Measurements from ENCODE around the gene ELN. TPM values are rescaled to one million over a fixed set of nuclear protein-coding genes. Genes with fewer than 3 reads are reported as not detected.

ELN gene
- total RNA-seq, 1 experiment from 2014 or later, result not detected

DNA sequence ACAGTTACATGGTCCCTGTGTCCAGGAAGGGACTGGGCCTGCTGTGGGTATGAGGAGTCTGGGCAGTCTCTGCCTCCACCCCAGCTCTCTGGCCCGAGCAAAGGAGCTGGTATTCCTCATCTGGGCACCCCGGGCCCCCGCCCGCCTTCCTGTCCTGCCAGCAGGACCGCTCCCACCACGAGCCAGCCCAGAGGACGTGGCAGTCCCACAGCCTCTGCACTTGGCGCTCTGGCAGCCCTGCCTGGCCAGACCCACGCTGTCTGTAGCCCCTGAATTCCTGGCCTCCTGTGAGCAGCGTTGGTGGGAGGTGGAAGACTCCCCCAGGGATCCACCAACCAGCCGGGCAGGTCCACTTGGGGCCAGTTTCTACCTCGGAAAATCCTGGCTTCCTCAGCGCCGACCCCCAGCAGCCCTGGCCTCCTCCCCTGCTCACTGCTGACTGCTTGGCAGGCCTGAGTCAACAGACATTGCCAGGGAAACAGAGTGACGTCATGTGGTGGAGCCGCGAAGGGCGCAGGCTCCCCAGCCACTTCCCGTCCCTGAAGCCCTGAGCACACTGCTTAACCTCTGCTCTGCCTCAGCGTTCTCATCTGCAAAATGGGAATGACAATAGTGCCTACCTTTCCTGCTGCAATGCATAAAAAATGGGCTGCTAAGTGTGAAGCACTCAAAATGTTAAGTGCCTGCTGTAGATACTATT is 34.0 kb downstream of the ELN start:
- peak; percentile 99 for DNase-seq (ENCODE audit: low spot score)

DNA sequence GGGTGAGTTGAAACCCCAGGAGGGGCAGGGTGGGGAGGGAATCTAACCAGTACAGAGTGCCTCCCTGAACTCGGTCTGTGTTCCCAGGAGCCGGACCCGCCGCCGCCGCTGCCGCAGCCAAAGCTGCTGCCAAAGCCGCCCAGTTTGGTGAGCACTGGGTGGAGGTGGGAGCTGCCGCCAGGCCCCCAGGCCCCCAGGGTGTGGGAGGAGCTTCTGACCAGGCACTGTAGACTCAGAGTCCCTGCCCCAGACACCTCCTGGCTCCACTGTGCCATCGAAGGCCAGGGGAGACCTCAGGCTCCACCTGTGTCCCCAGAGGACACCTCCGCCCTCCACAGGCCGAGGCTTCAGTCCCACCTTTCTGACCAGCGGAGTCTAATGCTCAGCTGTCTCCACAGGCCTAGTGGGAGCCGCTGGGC is 35.3 kb downstream of the ELN start:
- DNase-seq (ENCODE audit: low spot score), result no peak

DNA sequence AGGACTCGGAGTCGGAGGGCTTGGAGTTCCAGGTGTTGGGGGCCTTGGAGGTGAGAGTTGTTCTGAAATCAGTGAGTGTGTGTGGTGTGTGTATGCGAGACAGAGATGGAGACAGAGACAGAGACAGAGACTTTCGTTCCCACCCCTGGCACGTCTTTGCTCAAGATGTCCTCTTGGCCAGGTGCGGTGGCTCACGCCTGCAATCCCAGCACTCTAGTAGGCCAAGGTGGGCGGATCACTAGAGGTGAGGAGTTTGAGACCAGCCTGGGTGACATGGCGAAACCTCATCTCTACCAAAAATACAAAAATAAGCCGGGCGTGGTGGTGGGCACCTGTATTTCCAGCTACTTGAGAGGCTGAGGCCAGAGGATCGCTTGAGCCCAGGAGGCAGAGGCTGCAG is 35.7 kb downstream of the ELN start:
- DNase-seq (ENCODE audit: low spot score), result no peak

DNA sequence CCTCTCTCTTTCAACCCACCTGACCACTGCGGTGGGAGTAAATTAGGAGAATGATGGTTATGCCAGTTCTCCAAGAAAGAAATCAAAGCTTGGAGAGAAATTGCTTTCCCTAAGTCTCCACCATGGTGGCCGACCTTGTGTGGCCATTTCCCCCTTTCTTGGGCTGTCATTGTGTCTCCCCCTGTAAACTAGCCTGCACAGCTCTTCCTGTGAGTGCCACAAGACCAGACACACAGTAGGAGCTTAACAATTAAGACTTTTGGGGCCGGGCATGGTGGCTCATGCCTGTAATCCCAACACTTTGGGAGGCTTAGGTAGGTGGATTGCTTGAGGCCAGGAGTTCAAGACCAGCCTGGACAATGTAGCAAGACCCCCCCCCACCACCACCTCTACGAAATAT is 36.7 kb downstream of the ELN start:
- DNase-seq (ENCODE audit: low spot score), result no peak

DNA sequence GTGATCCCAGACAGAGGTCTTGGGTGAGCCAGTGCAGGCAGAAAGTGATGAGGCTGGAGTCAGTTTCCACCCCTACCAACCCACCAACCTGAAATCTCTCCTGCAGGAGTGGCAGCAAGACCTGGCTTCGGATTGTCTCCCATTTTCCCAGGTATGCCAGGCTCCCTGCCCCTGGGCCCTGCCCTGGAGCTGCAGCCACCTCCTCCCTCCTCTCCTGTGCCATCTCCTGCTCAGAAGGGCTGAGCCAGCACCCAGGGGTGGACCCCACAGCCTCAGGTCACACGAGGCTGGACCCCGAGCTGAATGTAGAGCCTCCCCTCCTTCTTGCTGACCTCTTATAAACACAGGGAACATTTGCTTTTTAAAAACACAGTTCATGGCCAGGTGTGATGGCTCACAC is 38.7 kb downstream of the ELN start:
- no peak for DNase-seq (ENCODE audit: low spot score)

DNA sequence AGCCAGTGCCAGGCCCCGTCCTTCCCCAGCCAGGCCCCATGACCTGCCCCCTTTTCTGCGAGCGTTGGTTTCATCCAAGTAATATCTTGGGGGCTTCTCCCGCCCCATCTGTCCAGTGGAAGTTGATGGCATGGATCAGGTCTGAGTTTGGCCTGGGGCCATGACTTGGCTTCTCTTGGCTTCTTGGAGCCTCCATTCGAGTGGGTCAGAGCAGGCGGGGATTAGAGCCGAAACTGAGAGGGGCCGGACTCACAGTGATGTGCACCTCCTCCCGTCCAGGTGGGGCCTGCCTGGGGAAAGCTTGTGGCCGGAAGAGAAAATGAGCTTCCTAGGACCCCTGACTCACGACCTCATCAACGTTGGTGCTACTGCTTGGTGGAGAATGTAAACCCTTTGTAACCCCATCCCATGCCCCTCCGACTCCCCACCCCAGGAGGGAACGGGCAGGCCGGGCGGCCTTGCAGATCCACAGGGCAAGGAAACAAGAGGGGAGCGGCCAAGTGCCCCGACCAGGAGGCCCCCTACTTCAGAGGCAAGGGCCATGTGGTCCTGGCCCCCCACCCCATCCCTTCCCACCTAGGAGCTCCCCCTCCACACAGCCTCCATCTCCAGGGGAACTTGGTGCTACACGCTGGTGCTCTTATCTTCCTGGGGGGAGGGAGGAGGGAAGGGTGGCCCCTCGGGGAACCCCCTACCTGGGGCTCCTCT is 40.6 kb downstream of the ELN start:
- DNase-seq (ENCODE audit: low spot score), result no peak

DNA sequence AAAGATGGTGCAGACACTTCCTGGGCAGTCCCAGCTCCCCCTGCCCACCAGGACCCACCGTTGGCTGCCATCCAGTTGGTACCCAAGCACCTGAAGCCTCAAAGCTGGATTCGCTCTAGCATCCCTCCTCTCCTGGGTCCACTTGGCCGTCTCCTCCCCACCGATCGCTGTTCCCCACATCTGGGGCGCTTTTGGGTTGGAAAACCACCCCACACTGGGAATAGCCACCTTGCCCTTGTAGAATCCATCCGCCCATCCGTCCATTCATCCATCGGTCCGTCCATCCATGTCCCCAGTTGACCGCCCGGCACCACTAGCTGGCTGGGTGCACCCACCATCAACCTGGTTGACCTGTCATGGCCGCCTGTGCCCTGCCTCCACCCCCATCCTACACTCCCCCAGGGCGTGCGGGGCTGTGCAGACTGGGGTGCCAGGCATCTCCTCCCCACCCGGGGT is 41.1 kb downstream of the ELN start:
- no peak for DNase-seq (ENCODE audit: low spot score)

DNA sequence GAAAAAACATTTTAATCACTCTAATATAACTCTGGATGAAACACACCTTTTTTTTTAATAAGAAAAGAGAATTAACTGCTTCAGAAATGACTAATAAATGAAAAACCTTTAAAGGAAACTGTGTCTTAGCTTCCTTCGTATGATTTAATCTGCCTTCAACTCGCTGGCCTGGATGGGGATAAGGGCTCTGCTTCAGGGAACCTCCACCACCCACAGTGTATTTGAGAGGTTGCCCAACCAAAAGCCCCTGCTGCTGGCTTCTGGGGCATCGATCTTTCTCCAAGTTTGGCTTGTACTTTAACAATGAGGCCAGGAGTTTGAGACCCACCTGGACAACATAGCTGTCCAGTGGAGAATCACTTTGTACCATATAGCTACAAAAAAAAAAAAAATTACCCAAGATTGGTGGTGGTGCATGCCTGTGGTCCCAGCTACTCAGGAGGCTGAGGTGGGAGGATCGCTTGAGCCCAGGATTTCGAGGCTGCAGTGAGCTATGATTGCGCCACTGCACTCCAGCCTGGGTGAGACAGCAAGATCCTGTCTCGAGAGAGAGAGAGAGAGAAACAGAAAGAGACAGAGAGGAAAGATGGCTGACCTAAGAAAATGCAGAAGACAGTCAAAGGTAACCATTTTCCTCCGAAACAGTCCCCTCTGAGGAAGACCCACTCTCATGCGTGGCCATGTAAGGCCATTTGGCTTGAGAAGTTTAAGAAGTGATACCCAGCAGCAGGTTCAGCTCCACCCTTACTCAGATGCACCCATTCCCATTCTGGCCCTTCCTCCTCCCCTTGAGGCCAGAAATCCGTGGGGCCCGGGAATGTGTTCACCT is 42.0 kb downstream of the ELN start:
- DNase-seq (ENCODE audit: low spot score), result no peak

DNA sequence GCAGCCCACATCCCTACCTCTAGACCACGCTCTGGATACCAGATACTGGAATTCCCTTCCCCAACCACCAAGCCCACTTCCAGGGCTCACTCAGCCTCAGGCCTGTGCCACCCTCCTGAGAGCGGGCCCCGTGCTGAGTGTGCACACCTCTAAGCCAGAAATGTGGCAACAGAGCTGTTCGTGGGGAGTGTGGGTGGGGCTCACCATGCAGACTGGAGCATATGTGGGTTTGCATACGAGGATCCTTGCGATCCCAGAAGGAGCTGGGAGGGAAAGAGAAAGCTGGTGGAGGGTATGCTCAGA is 42.6 kb downstream of the ELN start:
- DNase-seq (ENCODE audit: low spot score), result no peak

DNA sequence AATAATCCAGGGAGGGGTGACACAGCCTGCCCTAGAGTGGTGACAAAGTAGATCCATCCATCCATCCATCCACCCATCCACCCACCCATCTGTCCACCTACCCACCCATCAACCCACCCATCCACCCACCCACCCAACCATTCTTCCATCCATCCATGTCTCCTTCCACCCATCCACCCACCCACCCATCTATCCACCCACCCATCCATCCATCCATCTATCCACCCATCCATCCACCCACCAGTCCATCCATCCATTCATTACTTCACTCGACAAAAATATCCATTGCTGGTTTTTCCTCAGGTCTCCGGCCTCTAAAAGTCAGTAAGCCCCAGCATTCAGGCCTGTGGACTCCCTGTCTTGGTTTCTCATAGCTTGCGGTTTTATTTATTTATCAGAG is 43.1 kb downstream of the ELN start:
- no peak for DNase-seq (ENCODE audit: low spot score)

DNA sequence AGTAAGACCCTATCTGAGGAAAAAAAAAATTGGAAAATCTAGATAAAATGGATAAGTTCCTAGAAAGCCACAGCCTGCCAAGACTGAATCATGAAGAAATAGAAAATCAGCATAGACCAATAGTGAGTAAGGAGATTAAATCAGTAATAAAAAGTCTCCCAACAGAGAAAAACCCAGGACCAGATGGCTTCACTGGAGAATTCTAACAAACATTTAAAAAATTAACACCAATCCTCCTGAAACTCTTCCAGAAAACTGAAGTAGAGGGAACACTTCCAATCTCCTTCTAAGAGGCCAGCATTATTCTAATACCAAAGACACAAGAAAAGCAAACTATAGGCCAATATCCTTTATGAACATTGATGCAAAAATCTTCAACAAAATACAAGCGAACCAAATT is 46.8 kb downstream of the ELN start:
- DNase-seq (ENCODE audit: low spot score), result no peak

DNA sequence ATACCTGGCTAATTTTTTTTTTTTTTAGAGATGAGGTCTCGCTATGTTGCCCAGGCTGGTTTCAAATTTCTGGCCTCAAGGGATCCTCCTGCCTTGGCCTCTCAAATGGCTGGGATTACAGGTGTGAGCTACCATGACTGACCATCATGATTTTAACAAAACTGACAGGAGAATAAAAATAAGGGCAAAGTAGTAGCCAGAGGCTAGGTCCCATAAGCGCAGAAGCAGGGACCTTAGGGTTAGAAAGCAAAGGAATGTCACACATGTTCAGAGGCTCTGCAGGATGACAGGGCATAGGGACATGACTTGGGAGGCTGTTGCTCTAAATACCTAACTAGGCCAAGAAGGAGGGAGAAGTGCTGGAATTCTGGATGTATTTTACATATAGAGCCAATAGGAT is 50.5 kb downstream of the ELN start:
- no peak for DNase-seq (ENCODE audit: low spot score)

DNA sequence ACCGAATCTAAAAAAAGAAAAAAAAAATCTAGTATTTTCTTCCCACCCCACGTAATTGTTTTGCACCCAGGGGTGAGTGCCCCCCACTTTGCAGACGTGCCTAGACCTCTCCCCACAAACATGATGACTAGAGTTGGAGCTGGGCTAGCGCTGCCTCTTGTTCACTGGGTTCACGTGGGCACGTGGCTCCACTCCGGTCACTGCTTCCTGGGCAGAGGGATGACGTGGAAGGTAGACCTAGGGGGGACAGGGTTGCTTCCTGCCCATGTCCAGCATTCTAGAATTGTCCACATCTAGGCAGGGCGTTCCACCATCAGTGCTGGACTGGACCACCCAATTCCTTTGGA is 54.8 kb downstream of the ELN start:
- peak; percentile 15 for DNase-seq (ENCODE audit: low spot score)

DNA sequence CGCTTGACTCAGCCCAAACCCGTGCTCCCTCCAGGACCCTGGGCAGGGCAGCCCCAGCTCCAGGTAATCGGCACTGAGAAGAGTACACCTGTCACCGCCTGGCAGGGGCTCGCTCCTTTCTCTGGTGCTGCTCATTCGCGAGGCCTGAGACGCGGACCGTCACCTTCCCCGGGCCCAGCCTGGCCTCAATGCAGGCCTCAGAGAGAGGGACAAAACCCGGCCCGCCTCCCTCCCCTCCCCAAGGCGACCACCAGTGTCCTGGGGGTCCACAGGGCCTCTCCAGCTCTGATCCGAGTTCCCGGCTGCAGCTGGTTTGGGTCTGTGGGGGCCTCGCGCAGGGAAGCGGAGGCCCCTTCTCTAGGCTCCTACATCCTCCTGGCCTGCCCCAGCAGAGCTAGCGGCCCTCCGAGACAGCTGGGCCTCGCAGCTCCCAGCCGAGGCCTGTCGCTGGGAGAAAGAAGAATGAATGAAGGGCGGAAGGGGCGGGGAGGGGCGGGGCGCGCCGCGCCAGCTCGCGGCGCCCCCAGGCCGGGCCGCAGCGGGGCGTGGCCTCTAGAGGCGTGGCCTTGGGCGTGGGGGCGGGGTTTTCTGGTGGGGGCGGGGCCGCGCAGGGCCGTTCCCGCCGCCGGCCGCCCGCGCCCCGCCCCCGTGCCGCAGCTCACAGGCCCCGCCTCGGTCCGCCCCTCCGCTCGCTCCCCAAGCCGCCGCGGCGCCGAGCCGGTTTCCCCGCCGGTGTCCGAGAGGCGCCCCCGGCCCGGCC is 55.3 kb downstream of the ELN start, which contains the start of gene LIMK1:
Gene LIMK1, plus strand, starts transcription at position 688 of the 760 bp plus-strand sequence. CDS start 187 bp downstream, outside the sequence.
- peak; percentile 59 for DNase-seq (ENCODE audit: low spot score)

DNA sequence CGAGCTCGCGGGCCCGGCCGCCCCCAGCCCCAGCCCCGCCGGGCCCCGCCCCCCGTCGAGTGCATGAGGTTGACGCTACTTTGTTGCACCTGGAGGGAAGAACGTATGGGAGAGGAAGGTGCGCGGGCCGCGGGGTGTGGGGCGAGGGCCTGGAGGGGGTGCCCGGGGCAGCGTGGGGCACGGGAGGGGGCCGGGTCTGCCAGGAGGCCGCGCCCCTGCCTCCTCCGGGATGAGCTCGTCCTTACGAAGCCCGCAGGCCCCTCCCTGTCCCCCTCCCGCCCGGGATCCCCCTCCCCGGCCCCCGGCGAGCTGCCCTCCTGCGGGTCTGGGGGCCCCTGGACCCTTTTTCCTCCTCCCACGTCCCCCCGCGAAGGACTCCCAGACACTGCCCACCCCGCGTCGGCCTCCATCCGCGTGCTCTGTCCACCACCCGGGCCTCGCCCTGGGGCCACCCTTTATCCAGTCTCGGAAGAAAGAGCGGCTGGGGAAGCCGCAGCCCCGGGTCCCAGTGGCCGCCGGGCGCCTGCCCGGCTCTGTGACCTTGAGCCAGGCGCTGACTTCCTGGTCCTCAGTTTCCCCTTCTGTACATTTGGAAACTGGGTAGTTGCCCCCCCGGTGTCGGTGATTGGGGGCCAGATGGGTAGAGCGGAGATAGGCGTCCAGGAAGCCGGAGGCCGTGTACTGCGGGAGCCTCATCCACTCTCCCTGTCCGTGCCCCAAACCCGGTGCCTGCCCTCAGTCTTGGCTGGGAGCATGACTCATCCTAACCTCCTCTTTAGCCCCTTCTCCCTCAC is 56.2 kb downstream of the ELN start:
- no peak for DNase-seq (ENCODE audit: low spot score)

DNA sequence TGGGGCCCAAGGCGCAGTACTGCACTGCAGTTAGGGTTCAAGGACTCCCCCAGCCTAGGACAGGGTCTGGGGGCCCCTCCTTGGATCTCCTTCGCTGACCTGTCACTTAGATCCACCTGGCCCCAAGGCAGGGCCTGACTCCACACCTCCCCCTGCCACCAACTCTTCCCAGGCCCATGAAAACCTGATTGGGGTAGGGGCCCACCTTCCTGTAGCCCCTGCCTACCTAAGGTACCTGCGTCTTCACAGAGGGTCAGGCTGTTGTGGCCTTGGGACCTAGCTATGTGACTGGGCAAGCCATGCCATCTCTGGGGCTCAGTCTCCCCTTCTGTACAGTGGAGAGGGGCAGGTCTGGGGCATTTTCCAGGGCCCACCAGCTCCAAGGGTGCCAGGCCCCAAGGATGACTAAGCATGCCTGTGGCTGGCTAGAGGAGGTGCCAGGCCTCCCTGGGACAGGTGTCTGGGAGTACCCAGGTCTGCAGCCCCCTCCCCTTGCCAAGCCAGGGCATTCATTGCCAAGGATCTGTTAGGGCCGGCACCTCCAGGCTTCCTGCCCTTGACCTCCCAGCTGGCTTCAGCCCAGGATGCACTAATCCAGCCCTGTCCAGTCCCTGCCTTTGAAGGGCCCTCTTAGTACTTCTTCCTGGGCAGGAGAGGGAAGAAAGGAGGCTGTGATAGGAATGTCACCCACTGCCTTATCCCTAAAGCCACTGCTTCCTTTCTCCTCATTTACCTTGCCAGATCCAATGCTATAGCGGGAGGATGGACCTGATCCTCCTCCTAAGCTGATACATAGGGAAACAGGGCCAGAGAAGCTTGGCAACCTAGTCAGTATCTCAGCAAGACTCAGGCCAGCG is 57.0 kb downstream of the ELN start:
- no peak for DNase-seq (ENCODE audit: low spot score)

DNA sequence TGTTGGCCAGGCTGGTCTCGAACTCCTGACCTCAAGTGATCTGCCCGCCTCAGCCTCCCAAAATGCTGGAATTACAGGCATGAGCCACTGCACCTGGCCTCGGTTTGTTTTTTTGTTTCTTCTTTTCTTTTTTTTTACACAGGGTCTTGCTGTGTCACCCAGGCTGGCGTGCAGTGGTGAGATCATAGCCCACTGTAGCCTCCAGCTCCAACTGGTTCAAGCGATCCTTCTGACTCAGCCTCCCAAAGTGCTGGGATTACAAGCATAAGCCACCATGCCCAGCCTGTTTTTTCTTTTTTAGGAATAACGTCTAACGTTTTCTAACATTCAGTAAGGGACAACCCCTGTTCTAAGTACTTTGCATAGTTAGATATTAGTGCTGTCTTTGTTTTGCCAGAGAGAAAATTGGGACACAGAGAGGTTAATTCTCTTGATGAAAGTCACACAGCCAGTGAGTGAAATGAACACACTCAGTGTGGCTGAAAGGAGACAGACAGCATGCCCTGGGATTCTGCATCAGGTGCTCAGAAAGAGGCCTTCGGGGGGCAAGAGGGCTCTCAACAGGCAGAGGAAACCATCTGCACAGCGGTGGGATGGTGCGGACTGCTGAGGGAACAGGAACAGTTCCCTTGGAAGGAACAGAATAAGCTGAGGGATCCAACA is 59.9 kb downstream of the ELN start:
- no peak for DNase-seq (ENCODE audit: low spot score)

DNA sequence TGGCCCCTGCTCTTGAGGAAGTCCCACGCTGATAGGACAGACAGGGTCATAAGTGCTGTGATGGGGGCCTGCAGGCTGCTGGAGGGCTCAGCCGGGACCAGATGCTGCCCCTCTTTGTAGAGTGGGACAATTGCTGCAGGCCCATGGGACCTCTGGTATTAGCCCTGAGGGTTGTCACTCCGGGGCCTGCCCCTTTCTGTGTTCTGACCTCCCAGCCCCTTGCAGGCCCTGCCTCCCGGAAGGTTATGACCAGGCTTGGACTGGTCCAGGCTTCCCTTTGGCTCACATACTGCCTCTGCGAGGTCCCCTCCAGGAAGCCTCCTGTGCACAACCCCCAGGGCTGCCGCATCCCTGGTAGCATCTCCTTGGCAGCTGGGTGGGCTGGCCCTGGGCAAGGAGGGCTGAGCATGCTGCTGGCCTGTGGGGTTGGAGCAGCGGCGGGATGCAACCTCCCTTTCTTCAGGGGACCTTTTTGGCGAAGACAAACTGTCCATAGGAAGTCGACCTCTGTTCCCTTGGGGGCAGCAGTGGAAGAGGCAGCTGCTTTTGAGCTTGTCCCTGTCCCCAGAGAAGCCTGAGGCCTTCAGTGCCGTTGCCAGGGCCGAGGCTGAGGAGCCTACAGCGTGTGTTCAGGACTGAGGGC is 64.5 kb downstream of the ELN start:
- no peak for DNase-seq (ENCODE audit: low spot score)

DNA sequence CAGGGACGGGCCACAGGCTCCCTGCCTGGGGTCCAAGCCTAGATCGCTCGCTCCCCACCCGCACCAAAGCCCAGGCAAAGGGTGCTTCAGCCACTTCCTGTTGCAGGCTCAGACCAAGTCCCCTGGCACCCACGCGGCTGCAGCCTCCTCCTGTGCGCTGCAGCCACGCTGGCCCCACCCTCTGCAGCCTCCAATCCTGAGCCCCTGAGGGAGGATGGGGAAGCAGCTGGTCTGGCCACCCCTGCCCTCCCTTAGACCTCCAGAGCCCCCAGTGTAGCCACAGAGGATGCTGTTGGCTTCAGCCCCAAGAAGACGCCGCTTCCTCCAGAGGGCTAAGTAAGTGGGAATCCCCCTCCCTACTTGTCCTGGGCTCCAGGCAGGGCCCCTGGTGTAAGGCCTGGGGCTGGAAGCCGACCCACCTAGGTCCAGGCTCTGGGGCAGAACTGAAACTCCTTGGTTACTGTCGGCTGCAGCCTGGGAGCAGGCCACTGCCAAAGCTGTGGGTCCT is 65.0 kb downstream of the ELN start:
- no peak for DNase-seq (ENCODE audit: low spot score)

All from H4 (cell line).